ENCODE measurements around the gene AGPAT2.

Gene AGPAT2

GRCh38 chr9:136671646-136672430, 15.4 kb downstream of the AGPAT2 start:
- DNase-seq = no peak

GRCh38 chr9:136671254-136671614, 16.0 kb downstream of the AGPAT2 start:
- no peak for DNase-seq

DNA sequence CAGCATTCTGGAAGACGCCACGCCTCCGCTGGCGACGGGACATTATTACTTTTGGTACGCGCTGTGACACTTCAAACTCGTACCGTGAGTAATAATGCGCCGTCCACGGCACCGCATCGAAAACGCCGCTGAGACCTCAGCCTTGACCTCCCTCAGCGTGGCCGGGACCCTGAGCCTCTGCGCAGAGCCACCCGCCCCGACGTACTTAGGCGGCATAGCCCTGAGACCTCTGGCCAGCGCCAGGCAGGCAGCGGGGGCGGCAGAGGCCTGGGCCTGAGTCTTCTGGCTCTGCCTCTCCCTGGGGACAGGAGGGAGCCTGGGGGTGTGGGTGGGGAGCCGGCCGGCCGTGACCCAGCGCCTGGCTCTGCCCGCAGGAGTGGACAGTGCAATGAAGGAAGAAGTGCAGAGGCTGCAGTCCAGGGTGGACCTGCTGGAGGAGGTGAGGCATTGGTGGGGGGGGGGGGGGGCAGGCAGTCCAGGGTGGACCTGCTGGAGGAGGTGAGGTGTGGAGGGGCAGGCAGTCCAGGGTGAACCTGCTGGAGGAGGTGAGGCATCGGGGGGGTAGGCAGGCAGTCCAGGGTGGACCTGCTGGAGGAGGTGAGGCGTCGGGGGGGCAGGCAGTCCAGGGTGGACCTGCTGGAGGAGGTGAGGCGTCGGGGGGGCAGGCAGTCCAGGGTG, 16.5 kb downstream of the AGPAT2 start:
- DNase-seq = no peak

DNA sequence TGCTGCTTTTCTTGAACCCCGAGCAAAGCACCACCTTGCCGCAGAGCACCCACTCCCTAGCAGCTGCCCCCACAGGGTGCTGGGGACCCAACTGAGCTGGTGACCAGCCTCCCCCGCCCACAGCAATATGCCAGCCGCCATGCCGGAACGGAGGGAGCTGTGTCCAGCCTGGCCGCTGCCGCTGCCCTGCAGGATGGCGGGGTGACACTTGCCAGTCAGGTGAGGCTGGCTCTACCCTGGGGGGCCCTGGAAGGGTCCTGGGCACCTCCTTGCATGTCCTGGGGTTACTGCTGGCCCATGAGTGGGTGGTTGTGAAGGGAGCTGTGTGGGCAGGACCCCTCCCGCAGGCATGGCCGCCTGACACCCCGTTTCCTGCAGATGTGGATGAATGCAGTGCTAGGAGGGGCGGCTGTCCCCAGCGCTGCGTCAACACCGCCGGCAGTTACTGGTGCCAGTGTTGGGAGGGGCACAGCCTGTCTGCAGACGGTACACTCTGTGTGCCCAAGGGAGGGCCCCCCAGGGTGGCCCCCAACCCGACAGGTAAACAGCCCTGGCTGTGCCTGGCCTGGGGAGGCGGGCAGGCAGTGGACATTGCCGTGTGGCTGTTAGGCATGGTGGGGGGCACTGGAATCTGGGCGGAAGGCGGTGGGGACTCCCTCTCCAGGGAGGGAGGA, 17.3 kb downstream of the AGPAT2 start:
- no peak for DNase-seq

DNA sequence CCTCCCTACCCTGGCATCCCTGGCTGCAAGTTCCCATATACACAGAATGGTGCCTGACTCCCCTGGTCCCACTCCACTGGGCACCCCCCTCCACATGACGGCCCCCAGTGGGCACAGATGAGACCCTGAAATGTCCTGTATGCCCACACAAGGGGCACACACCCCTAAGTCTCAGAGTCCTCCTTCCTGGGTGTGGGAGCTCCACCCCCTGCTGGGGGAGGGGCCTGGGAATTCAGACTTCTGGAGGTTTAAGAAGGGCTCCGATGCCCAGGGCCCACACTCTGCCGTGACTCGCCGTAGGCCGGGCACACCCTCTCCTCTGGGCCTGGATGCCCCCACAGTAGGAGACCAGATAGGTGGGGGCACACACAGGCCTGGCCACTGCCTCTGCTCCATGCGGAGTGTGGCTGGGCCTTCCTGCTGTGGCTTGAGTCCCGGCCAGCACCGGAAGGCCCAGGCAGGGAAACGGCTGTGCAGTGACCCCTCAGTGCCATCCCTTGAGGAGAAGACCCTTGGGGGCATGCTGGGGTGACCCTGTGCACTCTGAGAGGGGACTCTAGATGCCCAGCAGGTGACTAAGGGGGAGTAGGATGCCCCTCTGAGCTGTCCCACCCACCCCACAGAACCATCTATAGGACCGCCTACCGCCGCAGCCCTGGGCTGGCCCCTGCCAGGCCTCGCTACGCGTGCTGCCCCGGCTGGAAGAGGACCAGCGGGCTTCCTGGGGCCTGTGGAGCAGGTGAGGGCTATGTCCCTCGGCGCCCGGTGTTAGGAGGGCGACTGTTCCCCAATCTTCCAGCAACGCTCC, 18.1 kb downstream of the AGPAT2 start:
- no peak for DNase-seq

DNA sequence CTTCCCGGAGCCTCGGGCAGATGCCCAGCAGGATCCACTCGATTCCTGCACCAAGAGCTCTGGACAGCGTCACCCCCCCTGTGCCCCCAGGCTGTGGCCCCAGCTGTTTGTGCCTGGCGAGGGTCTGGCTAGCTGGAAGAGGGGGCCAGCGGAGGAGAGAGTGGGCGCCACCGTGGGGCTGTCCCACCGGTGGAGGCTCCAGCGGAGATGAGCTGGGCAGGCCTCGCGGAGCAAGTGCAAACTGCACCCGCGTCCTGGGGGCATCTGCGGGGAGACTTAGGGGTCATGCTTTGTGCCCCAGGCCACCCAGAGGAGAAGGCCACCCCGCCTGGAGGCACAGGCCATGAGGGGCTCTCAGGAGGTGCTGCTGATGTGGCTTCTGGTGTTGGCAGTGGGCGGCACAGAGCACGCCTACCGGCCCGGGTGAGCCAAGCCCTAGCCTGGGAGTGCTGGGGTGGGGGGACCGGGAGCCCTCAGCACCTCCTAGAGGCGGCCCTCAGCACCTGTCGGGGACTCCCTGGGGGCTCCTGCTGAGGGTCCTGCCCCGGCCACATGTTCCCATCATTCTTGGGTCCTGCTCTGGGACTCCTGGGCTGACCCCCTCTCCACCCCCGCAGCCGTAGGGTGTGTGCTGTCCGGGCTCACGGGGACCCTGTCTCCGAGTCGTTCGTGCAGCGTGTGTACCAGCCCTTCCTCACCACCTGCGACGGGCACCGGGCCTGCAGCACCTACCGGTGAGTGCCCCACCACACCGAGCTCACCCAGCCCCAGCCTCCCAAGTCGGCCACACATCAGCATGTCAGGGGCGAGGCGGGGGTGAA, 19.1 kb downstream of the AGPAT2 start:
- no peak for DNase-seq

GRCh38 chr9:136667214-136667939, 19.9 kb downstream of the AGPAT2 start:
- DNase-seq = no peak

DNA sequence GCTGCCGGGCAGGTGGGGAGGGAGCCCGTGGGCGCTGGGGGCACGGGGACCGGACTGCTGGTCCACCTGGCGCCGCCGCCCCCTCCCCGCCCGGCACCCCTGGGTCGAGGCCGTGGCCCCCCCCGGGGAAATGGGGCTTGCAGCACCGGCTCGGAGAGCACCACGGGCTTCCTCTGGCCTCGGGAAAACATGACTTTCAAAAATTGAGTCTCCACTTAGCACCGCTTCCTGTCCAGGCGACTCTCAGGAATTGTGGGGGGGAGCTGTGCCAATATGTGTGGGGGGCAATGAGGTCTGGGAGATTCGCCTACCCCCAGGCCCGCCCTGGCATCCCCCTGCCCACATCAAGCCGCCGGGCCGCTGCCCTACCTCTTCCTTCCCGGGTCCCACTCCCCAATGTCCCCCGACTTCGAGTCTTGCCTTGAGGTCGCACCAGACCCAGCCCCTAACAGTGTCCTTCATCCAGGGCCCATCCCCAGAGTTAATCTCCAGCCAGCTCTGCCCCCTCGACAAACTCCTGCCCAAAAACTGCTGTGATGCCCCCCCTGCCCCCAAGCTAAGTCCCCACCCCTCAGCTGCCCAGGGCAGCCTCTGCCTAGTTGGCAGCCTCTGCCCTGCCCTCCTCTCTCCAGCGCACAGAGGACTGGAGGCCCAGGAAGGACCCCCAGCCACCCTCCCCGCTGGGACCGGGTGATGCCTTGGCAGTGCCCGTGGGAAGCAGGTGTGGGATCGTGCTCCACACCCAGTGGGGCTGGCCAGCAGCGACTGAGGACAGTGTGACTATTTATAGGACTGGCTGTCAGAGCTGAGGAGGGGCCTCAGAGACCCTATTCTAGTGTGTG, 20.7 kb downstream of the AGPAT2 start:
- DNase-seq = no peak

DNA sequence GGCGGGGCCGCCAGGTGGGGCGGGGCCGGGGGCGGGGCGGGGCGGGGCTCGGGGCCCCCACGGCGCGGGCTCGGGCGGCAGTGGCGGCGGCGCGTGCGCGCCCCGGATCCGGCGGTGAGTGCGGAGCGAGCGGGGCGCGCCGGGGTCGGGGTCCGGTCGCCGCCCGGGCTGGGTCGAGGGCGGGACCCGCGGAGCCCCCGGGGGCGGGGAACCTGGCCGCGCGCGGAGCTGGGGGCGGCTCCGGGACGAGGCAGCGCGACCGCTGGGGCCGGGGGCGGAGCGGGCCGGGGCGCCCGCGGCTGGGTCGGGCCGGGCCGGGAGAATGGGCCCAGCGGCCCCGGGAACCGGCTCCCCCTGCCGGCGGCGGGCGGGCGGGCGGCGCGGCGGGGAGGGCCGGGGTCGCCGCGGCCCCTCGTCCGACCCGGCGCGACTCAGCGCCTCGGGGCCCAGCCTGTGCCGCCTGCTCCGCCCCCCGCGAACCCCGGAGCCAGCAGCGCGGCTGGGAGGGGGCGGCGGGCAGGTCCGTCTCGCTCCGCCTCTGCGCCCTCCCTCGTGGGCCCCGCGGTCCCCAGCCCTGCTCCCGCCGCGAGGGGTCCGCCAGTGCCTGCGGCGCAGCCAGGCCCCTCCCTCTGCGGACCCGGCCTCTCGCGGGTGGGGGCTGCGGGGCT, 21.4 kb downstream of the AGPAT2 start:
- no peak for DNase-seq

GRCh38 chr9:136665111-136665703, 22.1 kb downstream of the AGPAT2 start:
- DNase-seq = no peak

DNA sequence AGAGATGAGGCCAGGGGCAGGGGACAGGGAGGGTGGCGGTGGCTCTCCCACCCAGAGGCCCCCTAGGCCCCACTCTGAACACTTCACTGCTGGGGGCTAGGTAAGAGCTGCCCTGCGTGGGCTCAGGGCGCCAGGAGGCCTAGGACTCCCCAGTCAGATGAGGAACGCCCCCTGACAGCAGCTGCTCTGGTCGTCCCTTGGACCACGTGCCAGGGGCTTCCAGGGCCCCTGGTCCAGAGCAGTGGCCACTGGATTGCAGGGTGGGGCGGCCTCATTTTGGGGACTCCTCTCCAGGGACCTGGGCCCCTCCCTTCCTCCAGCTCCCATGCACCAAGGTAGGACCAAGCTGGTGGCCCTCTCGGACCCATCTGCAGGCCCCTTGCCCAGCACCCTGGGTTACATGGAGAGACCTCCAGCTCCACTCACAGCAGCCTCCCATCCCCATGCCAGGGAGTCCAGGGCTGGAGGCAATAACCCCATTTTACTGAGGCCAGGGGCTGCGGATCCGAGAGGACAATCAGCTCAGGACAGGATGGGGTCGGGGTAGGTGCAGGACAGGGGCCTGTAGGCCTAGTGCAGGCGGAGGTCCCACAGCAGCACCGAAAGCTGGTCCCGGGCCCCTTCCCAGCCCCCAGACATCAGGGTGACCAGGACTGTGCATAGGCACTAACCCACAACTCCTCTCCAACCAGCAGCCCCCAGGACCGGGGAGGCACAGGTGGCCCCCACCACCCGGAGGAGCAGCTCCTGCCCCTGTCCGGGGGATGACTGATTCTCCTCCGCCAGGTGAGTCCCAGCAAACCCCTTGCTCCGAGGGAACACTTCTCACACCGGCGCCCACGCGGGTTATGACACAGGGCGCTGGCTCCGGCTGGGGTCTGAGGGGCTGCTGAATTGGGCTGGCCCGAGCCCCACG, 23.0 kb downstream of the AGPAT2 start:
- DNase-seq = no peak

- DNase-seq = no peak
These were observed 24.3 kb downstream of the AGPAT2 start, which contains the start of gene EGFL7 for GRCh38 chr9:136662656-136663581. TSS of gene EGFL7 (plus strand) at chr9:136662916. CDS start at chr9:136668283, 5,367 bp downstream.

DNA sequence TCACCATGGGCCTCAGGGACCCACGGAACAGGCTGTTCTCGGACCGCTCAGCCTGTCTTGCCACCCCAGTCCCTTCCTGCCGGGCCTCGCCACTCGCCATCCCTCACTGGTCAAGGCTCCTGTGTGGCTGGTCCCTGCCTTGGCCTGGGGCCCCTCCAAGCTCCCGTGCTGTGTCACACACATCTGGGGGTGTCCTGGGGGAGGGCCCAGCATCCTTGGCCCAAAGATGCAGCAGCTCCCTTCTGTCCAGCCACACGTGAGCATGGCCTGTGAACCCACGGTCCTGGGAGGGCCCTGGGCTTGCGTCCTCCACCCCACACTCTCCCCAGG, 25.0 kb downstream of the AGPAT2 start:
- no peak for DNase-seq

DNA sequence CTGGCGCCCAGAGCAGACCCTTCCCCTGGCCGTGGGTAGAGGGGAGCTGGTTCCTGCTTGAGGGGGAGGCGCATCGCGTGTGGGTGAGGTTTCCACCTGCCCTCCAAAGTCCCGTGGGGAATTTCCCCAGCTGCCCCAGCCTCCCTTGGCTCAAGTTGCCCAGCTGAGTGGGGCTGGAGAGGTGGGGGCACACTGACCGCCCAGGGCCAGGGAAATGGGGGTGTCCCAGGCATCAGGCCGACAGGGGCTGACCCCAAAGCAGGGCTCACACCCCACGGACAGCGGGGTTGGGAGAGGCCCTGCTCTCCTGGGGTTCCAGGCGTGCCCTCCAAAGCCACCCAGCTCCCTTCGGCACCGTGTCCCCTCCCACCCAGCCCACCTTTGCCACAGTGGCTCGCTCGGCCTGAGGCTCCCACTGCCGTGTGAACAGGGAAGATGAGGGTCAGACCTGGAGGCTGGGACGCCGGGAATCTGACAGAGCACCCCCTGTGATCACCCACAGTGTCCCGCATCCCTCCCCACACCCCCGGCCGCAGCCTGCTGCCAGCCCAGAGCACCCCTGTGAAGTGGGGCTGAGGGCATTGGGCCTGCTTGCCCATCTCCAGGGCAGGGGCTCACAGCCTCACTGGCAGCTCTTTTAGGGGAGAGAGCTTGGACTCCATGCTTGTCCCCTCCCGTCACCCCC, 25.5 kb downstream of the AGPAT2 start:
- DNase-seq = no peak

DNA sequence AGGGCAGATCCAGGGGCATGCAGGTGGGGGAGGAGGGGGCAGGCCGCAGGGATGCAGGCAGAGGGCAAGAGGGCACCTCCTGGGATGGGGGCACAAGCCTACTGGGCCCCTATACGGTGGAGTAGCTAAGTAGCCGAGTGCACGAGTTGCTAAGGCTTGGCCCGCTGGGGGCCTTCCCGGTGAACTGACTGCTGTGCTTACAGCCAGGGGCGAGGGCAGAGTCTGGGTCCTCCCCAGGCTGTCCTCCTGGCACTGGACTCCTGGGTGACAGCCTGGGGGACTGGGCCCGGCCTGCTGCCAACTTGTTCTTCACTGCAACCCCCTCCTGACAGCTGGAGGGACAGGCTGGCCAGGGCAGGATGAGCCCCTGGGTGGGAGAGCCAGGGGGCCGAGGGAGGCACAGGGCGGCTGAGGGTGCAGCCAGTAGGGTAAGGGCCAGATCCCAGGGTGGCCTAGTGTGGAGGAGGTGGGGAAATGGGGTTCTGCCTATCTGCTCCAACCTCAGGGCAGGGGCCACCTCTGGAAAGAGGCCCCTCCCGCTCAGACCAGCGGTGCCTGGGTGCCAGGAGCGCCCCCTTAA, 26.2 kb downstream of the AGPAT2 start:
- no peak for DNase-seq

All from NCI-H1694 treated with DMSO at 0.1 percent for 48 hours (cell line).